HG03135 (cell line): ENCODE data around the gene CALML4.
"Not testable (repeated sequence)": the region's sequence is repeated elsewhere in the genome, so short reads cannot be mapped to it uniquely, and the experiment has no call there.

Experiments
- ATAC-seq: cut with Tn5 transposase; IDR thresholded peaks from one replicate; pipeline ENCODE4 v1.9.1; 2021; ENCODE audit warnings: mild to moderate bottlenecking, moderate library complexity; ENCODE audit not compliant: unreplicated experiment

The CALML4 gene

DNA sequence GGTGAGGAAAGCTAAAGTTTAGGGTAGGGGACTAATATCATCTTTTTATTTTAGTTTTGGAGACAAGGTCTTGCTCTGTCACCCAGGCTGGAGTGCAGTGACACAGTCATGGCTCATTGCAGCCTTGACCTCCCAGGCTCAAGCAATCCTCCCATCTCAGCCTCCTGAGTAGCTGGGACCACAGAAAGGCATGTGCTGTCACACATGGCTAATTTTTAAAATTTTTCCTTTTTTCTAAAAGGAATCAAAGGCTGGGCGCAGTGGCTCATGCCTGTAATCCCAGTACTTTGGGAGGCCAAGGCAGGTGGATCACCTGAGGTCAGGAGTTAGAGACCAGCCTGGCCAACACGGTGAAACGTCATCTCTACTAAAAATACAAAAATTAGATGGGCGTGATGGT is 20.3 kb upstream of the CALML4 start:
- not testable (repeated sequence) for ATAC-seq

DNA sequence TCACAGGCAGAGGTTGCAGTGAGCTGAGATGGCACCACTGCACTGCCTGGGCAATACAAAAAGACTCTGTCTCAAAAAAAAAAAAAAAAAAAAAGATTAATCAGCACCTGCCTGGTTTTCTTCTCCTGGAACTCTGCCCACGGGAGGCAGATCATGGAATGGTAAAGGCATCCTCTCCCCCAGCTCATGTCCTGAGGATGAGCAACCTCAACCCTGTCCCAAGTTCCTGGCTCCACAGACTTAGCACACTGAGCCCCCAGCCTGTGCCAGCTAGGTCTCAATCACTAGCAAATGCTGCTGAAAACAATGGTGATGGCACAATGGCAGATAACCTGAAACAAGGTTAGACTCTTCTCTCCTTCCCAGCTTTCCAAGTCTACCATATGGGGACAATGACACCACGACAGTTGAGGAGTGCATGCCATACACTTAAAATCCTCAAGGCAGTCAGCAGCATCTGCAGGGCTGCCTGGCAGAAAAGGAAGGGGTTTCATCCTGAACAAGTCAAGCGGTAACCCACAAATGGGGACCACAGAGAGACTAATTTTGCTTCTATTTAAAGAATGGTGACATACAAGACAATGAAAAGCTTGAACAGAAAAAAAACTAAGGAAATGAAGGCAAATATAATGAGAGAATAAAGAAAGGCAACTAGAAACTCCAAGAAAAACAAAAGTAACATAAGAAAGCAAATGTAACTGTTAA is 19.6 kb upstream of the CALML4 start:
- no peak for ATAC-seq

DNA sequence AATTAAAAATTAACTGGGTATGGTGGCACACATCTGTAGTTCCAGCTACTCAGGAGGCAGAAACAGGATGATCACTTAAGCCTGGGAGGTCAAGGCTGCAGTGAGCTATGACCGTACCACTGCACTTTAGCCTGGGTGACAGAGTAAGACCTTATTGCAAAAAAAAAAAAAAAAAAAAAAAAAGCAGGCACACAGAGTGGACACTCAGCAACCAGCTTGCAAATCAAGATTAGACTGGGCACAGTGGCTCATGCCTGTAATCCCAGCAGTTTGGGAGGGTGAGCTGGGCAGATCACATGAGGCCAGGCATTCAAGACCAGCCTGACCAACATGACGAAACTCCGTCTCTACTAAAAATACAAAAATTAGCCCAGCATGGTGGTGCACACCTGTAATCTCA is 19.0 kb upstream of the CALML4 start:
- ATAC-seq, result no peak

DNA sequence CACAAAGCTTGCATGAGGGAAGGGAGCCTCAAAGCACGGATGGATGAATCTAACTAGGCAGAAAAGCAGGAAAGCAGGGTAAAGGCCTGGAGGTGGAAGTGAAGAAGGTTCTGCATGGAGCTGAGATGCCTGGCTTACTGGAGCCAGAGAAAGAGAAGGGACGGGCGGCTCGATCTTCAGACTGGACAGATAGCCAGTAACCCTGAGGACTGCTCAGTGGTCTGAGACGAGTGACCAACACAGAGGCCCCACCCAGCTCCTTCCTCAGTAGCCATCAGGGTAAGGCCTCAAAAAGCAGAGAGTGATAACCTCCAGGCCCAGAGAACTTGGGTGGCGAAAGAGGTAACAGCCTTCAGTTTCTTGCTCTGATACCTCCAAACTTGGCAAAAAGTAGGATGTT is 18.0 kb upstream of the CALML4 start:
- no peak for ATAC-seq

DNA sequence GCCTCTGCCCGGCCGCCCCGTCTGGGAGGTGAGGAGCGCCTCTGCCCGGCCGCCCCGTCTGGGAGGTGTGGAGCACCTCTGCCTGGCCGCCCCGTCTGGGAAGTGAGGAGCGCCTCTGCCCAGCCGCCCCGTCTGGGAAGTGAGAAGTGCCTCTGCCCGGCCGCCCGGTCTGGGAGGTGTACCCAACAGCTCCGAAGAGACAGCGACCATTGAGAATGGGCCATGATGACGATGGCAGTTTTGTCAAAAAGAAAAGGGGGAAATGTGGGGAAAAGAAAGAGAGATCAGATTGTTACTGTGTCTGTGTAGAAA is 17.3 kb upstream of the CALML4 start:
- not testable (repeated sequence) for ATAC-seq

- ATAC-seq, result not testable (repeated sequence)
Measured at GRCh38 chr15:68221530-68222431, 16.6 kb upstream of the CALML4 start.

GRCh38 chr15:68220967-68221366 is 15.8 kb upstream of the CALML4 start:
- no peak for ATAC-seq

DNA sequence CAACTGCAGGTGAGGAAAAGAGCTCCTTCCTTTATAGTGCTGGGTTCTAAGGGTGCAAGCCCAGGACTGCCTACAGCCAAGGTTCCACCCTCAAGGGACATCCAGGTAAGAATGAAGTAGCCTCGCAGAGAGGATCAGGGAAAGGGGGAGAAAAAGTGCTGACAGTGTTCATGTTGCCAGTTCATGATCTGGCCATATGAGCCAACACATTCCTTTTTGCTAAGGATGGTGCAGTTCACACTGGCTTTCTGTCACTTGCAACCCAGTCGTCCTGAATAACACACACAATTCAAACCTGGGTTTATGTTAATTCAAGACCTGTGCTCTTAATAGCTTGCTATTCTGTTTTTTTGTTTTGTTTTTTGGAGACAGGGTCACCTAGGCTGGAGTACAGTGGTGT is 15.4 kb upstream of the CALML4 start:
- ATAC-seq, result no peak

DNA sequence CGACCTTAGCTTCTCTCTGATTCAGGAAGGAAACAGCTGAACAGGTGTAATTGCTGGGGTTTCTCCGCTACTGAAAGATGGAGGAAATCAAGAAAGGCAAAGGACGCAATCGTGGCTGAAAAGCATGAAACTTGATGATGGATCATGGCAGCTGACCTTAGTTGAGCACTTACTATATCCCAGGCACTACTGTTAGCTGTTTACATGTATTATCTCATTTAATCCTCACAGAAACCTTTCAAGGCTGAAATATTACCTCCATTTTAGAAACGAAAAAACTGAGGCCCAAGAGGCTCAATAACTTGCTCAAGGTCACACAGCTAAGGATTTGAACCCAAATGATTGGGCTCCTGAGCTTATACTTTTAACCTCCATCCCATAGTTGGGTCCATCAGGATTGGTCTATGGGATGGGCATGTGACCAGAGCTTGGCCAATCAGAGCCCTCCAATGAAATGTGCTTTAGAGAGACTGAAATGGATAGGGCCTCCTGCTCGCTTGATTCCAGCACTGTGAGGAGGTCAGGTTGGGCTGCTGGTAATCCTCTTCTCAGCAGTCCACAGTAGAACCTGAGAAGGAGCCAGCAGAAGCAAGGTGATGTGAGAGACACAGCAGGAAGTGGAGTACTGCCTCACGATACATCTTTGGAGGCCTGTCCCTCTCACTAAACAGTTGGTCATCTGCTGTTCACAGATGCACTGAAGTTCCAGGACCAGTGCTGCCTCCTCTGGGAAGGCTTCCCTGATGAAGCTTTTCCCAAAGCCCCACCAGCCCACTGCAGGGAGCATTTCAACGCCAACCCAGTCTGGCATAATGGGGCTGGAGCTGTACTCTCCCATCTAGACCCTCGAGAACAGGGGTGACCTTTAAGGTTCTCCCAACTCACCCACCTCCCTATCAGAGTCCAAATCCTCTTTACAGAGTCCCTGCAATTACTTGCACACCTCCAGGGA is 14.0 kb upstream of the CALML4 start:
- no peak for ATAC-seq

GRCh38 chr15:68218331-68218730 is 13.2 kb upstream of the CALML4 start:
- no peak for ATAC-seq

DNA sequence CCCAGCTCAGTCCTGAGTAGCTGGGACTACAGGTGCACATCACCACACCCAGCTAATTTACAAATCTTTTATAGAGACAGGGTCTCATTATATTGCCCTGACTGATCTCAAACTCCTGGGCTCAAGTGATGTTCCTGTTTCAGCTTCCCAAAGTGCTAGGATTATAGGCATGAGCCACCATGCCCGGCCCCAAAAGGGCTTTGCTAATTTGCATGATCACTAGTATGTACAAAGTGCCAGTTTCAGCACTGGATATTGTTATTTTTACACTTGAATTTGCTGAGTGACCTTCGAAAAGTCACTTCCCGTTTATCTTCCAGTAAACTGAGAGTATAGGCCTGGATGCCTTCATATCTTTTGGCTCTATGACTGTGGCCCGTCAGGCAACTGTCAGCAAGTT is 12.2 kb upstream of the CALML4 start:
- no peak for ATAC-seq

DNA sequence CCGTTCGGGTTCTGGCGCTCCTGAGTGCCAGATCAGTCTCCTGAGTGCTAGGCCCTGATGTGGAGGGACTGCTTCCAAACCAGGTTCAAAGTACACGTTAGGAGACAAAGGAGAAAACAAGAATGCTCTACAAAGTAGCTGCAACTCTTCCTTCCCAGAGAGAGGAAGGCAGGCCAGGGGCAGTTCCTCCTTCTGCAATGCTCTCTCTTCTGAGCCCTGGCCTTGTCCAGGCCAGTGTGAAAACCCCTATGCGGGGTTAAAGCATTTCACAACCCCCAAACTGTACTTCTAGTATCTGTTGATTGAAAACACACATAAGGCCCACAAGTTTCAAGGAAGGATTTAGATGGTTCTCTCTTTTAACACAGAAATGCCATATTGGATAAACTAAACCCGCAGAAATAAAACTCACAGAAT is 9.7 kb upstream of the CALML4 start:
- no peak for ATAC-seq

DNA sequence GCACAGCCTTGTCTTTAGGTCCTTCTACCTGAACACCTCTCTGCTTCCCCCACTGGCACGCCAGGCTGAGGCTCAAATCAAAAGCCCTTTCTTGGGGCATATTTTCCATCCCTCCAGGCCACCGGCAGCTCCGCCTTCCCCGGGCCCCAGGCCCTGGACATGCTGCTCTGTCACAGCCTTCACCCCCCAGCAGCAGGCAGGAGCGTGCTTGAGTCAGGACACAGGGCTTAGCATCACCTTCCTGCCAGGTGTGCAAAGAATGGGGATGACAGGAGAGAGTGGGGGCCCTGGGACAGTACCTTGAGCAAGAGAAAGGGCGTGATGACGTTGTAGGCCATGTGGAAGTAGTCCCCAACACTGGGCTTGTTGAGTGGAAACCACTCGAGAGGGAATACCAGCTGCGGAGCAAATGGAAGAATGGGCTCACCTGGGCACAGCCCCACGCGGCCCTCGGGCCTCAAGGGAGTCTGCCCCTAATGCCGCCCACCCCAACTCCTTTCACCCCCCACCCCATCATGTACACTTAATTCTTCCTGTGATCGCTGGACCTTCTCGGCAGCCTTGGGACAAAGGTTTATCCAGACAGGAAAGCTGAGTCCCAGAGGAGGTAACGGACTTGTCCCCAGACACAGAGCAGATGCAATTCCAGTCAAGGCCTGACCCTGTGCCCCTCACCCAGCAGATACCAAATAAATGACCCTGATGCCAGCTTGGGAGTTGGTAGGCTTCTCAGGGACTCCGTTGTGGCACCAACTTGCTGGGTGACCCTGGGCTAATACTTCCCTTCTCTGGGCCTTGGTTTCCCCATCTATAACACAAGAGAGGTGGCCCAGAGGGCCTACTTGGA is 9.1 kb upstream of the CALML4 start:
- ATAC-seq, result no peak

DNA sequence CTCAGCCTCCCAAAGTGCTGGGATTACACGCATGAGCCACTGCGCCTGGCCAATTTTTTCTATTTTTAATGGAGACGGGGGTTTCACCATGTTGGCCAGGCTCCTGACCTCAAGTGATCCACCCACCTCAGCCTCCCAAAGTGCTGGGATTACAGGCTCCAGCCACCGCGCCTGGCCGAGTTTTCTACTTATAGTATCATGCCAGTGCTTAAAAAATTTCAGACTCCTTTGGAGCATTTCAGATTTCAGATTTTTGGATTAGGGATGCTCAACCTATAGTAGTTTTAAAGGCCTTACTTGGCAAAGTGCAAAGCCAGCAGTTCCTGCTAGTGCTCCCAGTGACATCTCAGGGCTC is 8.3 kb upstream of the CALML4 start:
- ATAC-seq, result not testable (repeated sequence)

DNA sequence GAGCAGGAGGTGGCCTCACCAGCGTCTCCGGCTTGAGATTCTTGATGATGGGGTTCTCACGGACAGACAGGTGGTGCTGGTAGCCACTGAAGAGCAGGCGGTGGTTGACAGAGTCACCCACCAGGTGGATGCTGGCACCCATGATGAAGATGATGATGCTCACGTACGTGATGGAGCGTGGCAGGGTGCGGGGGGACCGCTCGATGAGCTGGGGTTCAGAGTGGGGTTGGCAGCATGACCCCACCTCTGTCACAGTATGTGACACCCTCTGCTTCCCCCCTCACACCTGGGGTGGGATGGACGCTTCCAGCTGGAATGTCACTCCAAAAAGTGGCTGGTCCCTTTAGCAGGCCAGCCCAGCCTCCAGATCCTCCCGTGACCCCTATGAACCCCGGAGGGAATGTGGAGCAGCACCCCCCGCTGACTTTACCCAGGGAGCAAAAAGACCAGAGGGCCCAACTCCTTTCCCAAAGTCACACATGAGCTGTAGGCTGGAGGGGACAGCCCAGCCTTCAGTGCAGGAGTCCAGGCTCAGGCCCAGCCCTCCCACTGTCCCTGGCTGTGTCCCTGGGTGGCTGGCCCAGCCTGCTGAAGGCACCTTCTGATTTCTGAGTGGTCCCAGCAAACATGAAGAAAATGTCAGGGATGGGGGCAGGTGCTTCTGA is 6.7 kb upstream of the CALML4 start:
- ATAC-seq, result no peak

GRCh38 chr15:68210821-68211655 is 5.9 kb upstream of the CALML4 start:
- no peak for ATAC-seq

- ATAC-seq, result no peak
Measured at GRCh38 chr15:68210409-68210756, 5.3 kb upstream of the CALML4 start.

- no peak for ATAC-seq
Measured at GRCh38 chr15:68209735-68210408, 4.7 kb upstream of the CALML4 start.

GRCh38 chr15:68209272-68209671 is 4.1 kb upstream of the CALML4 start:
- ATAC-seq, result no peak
